ENCODE measurements around the gene LDB3. TPM values are rescaled to one million over a fixed set of nuclear protein-coding genes. Genes with fewer than 3 reads are reported as not detected.

The LDB3 gene
- total and polyA plus RNA-seq, 4 donors, result 0.66 to 4.3 (median 2.4) TPM

DNA sequence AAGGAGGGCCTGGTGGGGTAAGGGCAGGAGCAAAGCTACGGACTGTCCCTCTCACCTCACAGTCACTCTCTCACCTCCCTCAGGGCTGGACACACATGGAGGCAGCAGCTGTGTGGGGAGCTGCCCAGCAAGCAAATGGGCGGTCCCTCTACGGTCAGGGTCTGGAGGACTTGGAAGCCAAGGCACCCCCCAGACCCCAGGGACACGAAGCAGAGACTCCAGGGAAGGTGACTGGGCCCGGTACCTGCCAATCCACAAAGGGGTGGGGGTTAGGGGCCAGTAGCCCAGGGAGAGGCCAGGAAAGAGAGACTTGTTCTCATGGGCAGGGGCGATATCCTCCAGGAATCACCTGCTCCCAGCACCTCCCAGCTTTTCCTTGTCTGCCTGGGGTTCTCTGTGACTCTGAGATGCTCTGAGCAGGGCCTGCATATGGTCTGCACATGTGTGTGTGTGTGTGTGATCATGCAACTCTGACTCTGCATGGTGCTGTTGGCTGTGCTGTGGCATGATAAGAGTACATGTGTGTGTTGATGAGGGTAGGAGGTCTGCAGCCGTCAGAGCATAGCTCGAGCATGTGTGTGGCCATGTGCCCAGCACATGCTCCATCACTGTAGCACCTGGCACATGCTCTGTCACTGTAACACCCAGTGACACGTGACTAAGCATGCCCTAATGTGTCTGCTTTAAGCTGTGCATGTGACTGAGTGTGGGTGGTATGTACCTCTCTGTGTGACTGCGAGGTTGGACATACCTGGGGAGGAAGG lies 4.6 kb upstream of the LDB3 start:
- peaks cover 47% of the 10 kb centered on the region for H3K4me1 ChIP-seq (ENCODE audit: control insufficient read depth, insufficient read depth, low read length)
- H3K27me3 ChIP-seq (ENCODE audit: control insufficient read depth, insufficient read depth, low read length), result no peaks in the 10 kb centered on the region
- 81% methylated on average over 10 of the region's 10 CpGs for WGBS (ENCODE audit: insufficient coverage)
- H3K27ac ChIP-seq (ENCODE audit: low read depth, low read length), result no peak overlapping the region
- H3K9me3 ChIP-seq (ENCODE audit: control insufficient read depth, insufficient read depth, low read length), result no peaks in the 10 kb centered on the region
- peak in 1 of 6 donors; percentile 65 for DNase-seq (ENCODE audit: low read depth in 4 of 6, low spot score in 6 of 6)
- no peak overlapping the region for H3K4me3 ChIP-seq (ENCODE audit: low read depth, low read length)
- no peaks in the 10 kb centered on the region for H3K36me3 ChIP-seq (ENCODE audit: control insufficient read depth, insufficient read depth, low read length)

DNA sequence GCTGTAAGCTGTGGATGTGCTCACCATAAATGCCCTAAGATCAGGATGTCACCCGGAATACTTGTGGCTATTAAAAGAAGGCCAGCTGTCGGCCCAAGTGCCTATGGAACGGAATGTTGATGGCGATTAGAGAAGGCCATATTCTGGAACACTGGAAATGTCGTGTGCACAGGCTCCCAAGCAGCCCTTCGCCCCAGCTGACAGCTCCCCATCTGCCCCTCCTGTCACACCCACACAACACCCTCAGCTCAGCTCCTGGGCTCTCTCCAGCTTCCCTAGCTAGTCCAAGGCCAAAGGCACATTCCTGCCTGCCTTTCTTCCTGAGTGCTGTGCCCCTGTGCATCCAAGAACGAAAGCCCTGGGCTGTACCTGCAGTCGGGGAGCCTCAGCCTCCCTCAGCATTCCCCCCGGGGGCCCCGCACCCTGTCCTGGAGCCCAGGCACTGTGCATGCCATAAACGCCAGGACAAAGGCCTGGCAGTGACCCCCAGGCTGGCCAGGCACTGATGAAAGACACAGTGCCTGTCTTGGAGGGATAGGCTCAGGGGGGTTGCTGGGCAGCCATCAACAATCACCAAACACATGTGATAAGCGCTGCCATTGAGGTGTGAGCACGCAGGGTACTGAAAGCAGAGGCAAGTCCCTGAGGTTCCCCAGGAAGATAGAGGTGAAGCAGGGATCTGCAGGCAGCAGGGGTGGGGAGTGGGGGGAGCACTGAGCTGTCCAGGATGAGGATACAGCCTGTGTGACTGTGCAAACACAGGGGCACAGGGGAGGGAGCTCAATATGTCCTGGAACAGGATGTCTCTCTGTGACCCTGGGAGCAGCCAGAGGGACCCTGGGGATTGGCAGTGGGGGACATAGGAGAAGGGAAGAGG lies 3.7 kb upstream of the LDB3 start:
- WGBS (ENCODE audit: insufficient coverage), result 60% methylated on average over 12 of the region's 13 CpGs
- DNase-seq (ENCODE audit: low read depth in 4 of 6, low spot score in 6 of 6), result peak in 1 of 6 donors; percentile 59
- H3K36me3 ChIP-seq (ENCODE audit: control insufficient read depth, insufficient read depth, low read length), result peaks cover under 1% of the 10 kb centered on the region
- no peak overlapping the region for H3K4me3 ChIP-seq (ENCODE audit: low read depth, low read length)
- peaks cover 52% of the 10 kb centered on the region for H3K4me1 ChIP-seq (ENCODE audit: control insufficient read depth, insufficient read depth, low read length)
- H3K27me3 ChIP-seq (ENCODE audit: control insufficient read depth, insufficient read depth, low read length), result no peaks in the 10 kb centered on the region
- H3K27ac ChIP-seq (ENCODE audit: low read depth, low read length), result no peak overlapping the region
- H3K9me3 ChIP-seq (ENCODE audit: control insufficient read depth, insufficient read depth, low read length), result no peaks in the 10 kb centered on the region

DNA sequence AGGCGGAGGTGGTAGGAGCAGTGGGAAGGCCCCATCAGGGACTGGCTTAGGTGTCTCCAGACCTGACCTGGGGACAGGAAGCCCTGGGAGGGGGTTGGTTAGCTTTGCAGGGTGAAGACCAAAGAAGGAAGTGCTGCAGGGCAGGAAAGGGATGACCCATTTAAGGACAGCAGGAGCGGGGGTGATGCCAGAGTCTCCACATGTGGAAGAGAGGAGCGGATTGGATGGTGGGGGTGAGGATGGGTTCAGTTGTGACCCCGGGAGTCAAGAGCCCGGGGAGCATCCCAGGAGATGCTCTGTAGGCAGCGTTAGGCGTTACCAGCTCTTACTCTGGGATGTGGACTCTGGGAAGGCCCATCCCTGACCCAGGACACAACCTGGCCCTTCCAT lies 3.1 kb upstream of the LDB3 start:
- peaks cover 52% of the 10 kb centered on the region for H3K4me1 ChIP-seq (ENCODE audit: control insufficient read depth, insufficient read depth, low read length)
- H3K9me3 ChIP-seq (ENCODE audit: control insufficient read depth, insufficient read depth, low read length), result no peaks in the 10 kb centered on the region
- no peak overlapping the region for H3K27ac ChIP-seq (ENCODE audit: low read depth, low read length)
- DNase-seq (ENCODE audit: low read depth in 4 of 6, low spot score in 6 of 6), result no peak
- no peaks in the 10 kb centered on the region for H3K27me3 ChIP-seq (ENCODE audit: control insufficient read depth, insufficient read depth, low read length)
- 82% methylated on average over 7 of the region's 7 CpGs for WGBS (ENCODE audit: insufficient coverage)
- peaks cover 2% of the 10 kb centered on the region for H3K36me3 ChIP-seq (ENCODE audit: control insufficient read depth, insufficient read depth, low read length)
- no peak overlapping the region for H3K4me3 ChIP-seq (ENCODE audit: low read depth, low read length)

DNA sequence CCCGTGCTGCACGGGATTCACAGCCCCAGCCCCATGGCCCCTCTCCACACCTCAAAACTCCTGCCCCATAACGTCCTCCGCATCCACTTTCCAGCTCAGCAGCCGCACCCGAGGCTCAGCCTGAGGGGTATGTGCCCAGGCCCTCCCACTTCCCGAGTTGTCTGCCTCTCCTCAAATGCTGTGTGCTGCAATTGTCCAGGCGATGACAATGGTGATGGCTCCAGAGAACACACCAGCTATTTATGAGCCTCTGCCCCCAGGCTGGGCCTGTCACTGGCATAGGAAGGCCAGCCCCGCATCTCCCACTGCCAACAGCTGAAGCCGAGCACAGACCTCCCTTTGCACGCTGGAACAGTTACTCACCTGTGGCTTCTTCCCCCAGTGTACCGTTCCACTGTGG lies 2.4 kb upstream of the LDB3 start:
- peak overlapping the region; percentile 40 for H3K27ac ChIP-seq (ENCODE audit: low read depth, low read length)
- H3K4me1 ChIP-seq (ENCODE audit: control insufficient read depth, insufficient read depth, low read length), result peaks cover 52% of the 10 kb centered on the region
- DNase-seq (ENCODE audit: low read depth in 4 of 6, low spot score in 6 of 6), result peak in 1 of 6 donors; percentile 53

DNA sequence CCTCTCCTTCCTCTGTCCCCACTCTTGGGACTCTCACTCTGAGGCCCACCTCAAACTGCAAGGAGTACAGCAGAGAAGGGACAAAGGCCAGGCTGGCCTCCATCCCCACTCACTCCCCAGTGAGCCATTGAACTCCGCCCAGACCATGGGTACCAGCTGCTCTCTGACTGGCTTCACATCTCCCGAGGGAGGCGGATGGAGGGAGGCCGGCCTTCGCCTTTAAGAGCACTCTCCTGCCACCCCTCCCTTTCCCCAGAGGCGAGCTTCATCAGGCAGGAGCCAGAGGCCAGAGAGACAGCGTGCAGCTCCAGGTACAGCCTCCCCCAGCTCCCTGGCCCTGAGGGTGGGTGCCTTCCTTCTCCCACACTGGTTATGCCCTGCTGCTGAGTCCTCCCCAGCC lies 1.8 kb upstream of the LDB3 start:
- Histone ChIP-seq H3K36me3 (ENCODE audit: control insufficient read depth, insufficient read depth, low read length) (peaks cover 2% of the 10 kb centered on the region), H3K4me1 (ENCODE audit: control insufficient read depth, insufficient read depth, low read length) (peaks cover 55% of the 10 kb centered on the region), H3K27me3 (ENCODE audit: control insufficient read depth, insufficient read depth, low read length) (no peaks in the 10 kb centered on the region), H3K27ac (ENCODE audit: low read depth, low read length) (peak overlapping the region; percentile 40), H3K9me3 (ENCODE audit: control insufficient read depth, insufficient read depth, low read length) (no peaks in the 10 kb centered on the region), H3K4me3 (ENCODE audit: low read depth, low read length) (no peak overlapping the region)
- WGBS (ENCODE audit: insufficient coverage), result 78% methylated on average over 7 of the region's 7 CpGs
- no peak for DNase-seq (ENCODE audit: low read depth in 4 of 6, low spot score in 6 of 6)

More for the DNA sequence above, 2.4 kb upstream of the LDB3 start:
- Histone ChIP-seq H3K27me3 (ENCODE audit: control insufficient read depth, insufficient read depth, low read length) (no peaks in the 10 kb centered on the region), H3K36me3 (ENCODE audit: control insufficient read depth, insufficient read depth, low read length) (peaks cover 2% of the 10 kb centered on the region), H3K9me3 (ENCODE audit: control insufficient read depth, insufficient read depth, low read length) (no peaks in the 10 kb centered on the region), H3K4me3 (ENCODE audit: low read depth, low read length) (no peak overlapping the region)
- WGBS (ENCODE audit: insufficient coverage), result 53% methylated on average over 12 of the region's 12 CpGs

DNA sequence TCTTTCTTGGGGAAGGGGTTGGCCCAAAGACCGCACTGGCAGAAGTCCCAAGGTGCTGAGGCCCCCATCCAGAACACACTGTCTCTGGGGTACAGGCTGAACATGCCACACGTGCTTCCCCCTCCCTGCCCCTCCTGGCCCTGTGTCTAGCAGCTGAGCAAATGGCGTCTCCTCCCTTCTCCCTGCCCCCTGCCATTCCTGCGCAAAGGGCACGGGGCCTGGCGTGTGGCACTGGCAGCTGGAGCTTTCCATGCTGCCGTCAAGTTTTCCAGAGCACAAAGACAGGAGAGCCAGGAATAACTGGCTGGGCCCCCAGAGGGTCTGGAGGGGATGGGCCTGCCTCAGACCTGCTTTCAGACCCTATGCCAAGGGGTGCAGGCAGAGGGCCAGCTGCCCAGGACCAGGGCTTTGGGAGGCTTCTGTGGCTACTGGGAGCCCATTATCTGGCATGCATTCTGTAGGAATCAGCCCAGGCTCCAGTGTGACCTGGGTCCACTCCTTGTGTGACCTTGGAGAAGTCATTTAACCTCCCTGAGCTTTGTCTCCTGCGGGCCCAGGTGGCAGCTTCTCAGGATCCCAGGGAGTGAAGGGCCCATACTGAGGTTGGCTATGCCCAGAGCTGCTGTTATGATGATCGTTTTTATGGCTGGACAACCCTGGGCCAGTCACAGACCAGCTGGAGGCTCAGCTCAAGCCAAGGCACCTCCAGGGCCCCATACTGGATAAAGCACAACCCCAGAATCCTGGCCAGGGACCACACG lies 710 bp upstream of the LDB3 start:
- Histone ChIP-seq H3K4me1 (ENCODE audit: control insufficient read depth, insufficient read depth, low read length) (peaks cover 60% of the 10 kb centered on the region), H3K36me3 (ENCODE audit: control insufficient read depth, insufficient read depth, low read length) (peaks cover 2% of the 10 kb centered on the region), H3K4me3 (ENCODE audit: low read depth, low read length) (no peak overlapping the region), H3K27me3 (ENCODE audit: control insufficient read depth, insufficient read depth, low read length) (no peaks in the 10 kb centered on the region), H3K27ac (ENCODE audit: low read depth, low read length) (no peak overlapping the region), H3K9me3 (ENCODE audit: control insufficient read depth, insufficient read depth, low read length) (no peaks in the 10 kb centered on the region)
- 78% methylated on average over 10 of the region's 10 CpGs for WGBS (ENCODE audit: insufficient coverage)
- no peak for DNase-seq (ENCODE audit: low read depth in 4 of 6, low spot score in 6 of 6)

DNA sequence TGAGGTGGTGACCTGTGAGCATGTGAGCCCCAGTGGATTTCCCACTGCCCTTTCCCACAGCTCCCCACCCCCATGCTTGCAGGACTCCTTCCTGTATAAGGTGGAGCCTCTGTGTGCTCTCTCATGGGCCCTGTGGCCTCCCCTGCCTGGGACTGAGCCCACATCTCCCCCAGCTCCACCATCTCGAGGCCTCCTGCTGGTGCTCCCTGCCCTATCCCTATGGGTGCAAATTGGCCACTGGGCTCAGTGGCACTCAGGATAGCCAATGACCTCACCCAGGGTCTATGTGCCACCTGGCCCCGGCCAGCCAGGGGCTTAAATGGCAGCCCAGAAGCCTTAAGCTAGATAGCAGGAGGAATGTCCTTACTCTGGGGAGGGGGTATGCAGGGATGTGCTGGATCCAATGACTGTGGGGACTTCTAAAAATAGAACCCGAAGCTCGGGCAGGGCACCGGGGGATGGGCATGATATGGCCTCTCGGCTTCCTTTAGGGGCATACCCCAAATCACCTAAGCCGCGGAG lies 2.0 kb downstream of the LDB3 start:
- 93% methylated on average over 8 of the region's 8 CpGs for WGBS (ENCODE audit: insufficient coverage)

DNA sequence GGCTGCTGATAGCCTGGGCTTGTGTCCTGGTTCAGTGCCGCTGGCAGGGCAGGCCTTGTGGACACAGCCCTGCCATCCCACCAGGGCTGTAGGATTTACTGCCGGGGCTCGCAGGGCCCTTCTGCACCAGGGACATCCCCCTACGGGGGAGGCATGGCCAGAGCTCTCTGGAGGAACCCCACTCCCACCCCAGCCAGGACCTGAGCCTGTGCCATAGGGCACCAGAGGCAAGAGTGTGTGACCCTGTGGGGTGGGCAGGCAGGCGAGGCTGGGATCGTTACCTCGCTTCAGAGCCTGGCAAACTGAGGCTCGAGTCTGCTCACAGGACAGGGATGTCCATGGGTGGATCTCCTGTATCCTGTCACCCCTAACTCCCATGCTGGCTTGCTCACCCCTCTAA lies 2.6 kb downstream of the LDB3 start:
- H3K4me3 ChIP-seq (ENCODE audit: low read depth, low read length), result no peak overlapping the region
- peaks cover 70% of the 10 kb centered on the region for H3K4me1 ChIP-seq (ENCODE audit: control insufficient read depth, insufficient read depth, low read length)
- H3K27me3 ChIP-seq (ENCODE audit: control insufficient read depth, insufficient read depth, low read length), result no peaks in the 10 kb centered on the region

More for the DNA sequence above, 2.0 kb downstream of the LDB3 start:
- H3K4me1 ChIP-seq (ENCODE audit: control insufficient read depth, insufficient read depth, low read length), result peaks cover 74% of the 10 kb centered on the region
- DNase-seq (ENCODE audit: low read depth in 4 of 6, low spot score in 6 of 6), result no peak
- H3K4me3 ChIP-seq (ENCODE audit: low read depth, low read length), result no peak overlapping the region
- H3K27ac ChIP-seq (ENCODE audit: low read depth, low read length), result no peak overlapping the region
- H3K36me3 ChIP-seq (ENCODE audit: control insufficient read depth, insufficient read depth, low read length), result peaks cover 2% of the 10 kb centered on the region
- H3K27me3 ChIP-seq (ENCODE audit: control insufficient read depth, insufficient read depth, low read length), result no peaks in the 10 kb centered on the region
- no peaks in the 10 kb centered on the region for H3K9me3 ChIP-seq (ENCODE audit: control insufficient read depth, insufficient read depth, low read length)

DNA sequence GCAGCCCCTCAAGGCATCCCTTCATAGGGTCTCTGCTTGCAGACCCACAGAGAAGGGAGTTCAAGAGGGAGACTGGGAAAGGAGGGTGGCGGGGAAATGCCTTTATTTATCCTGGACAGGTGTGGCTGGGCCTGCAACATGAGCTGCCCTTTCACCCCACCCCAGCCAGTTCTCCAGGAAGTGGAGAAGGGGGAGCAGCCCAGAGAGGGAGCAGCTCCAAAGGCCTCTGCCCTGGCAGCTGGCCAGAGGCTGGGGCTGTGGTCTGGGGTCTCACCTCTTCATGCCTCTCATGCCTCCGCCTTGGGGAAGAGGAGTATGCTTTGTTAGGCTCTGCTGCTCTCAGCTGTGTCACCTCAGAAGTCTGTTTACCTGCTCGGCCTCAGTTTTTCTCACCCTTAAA lies 3.1 kb downstream of the LDB3 start:
- H3K9me3 ChIP-seq (ENCODE audit: control insufficient read depth, insufficient read depth, low read length), result no peaks in the 10 kb centered on the region
- H3K4me3 ChIP-seq (ENCODE audit: low read depth, low read length), result no peak overlapping the region
- H3K36me3 ChIP-seq (ENCODE audit: control insufficient read depth, insufficient read depth, low read length), result peaks cover 2% of the 10 kb centered on the region
- peaks cover 64% of the 10 kb centered on the region for H3K4me1 ChIP-seq (ENCODE audit: control insufficient read depth, insufficient read depth, low read length)
- no peaks in the 10 kb centered on the region for H3K27me3 ChIP-seq (ENCODE audit: control insufficient read depth, insufficient read depth, low read length)
- no peak for DNase-seq (ENCODE audit: low read depth in 4 of 6, low spot score in 6 of 6)
- WGBS (ENCODE audit: insufficient coverage), result 93% methylated on average over 2 of the region's 3 CpGs
- H3K27ac ChIP-seq (ENCODE audit: low read depth, low read length), result no peak overlapping the region

More for the DNA sequence above, 2.6 kb downstream of the LDB3 start:
- no peak for DNase-seq (ENCODE audit: low read depth in 4 of 6, low spot score in 6 of 6)
- Histone ChIP-seq H3K36me3 (ENCODE audit: control insufficient read depth, insufficient read depth, low read length) (peaks cover 2% of the 10 kb centered on the region), H3K27ac (ENCODE audit: low read depth, low read length) (no peak overlapping the region), H3K9me3 (ENCODE audit: control insufficient read depth, insufficient read depth, low read length) (no peaks in the 10 kb centered on the region)
- WGBS (ENCODE audit: insufficient coverage), result 89% methylated on average over 7 of the region's 8 CpGs

Data from spinal cord (tissue), 10 donors.